ENCODE data around the gene RPS6KL1. TPM values are rescaled to one million over a fixed set of nuclear protein-coding genes. Genes with fewer than 3 reads are reported as not detected.

Gene RPS6KL1
- 2.0 TPM for total RNA-seq
- long read RNA-seq, partial matches to known transcripts, result 8 of 10 reads
- long read RNA-seq, other reads (novel, unspliced or antisense), result 2 of 10 reads

DNA sequence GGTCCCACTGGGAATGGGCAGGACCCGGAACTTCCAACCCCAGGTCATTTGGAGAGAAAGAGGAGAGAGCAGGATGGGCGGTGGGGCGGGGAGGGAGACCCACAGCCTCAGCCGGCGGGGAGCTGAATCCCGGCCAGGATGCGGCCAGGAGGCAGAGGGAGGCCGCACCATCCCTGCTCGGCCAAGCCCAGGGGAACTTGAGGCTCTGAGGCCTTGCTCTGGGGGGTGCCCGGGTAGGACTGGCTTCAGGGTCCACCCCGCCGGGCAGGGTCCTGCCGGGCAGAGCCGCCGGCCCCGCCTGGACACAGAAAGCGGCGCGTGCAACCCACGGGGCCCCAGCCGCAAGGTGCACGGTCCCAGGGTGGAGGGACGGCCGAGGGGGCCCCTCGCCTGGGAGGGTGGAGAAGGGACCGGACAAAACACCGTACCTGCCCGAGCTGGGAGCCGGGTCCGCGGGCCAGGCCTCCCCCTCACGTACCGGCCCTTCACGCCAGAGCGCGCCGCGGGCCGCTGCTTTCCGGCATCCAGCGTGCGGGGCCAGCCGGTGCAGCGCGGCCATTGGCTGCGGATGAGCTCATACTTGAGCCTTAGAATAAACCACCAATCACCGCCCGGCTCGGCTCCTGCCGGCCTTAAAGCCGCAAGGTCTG, at the start of gene RPS6KL1:
Gene RPS6KL1 (minus strand): TSS at position 509 of the 650 bp plus-strand sequence. CDS start 1,719 bp downstream, outside the sequence.
- ATAC-seq, result peak; percentile 95 to 98
- Histone ChIP-seq H3K36me3 (no peaks in the 10 kb centered on the region), H3K27ac (peak within 1 kb of the TSS; percentile 31), H3K9me3 (no peaks in the 10 kb centered on the region), H3K4me1 (peaks cover 22% of the 10 kb centered on the region), H3K27me3 (ENCODE audit: low read depth) (no peaks in the 10 kb centered on the region), H3K4me3 (peak within 1 kb of the TSS; percentile 68)
- DNase-seq, result peak; percentile 88
- TF ChIP-seq CTCF (IDR thresholded peaks at IDR 0.05), result no peak
- intact Hi-C loops (cut with DNase I), result no loop called here

GRCh38 chr14:74968811-74969210, 45.8 kb upstream of the RPS6KL1 start:
- intact Hi-C loops (cut with DNase I), result no loop called here
- Histone ChIP-seq H3K4me1 (peaks cover 8% of the 10 kb centered on the region), H3K4me3 (no peak overlapping the region), H3K27me3 (ENCODE audit: low read depth) (no peaks in the 10 kb centered on the region), H3K9me3 (no peaks in the 10 kb centered on the region), H3K27ac (no peak overlapping the region), H3K36me3 (no peaks in the 10 kb centered on the region)
- ATAC-seq, result no peak
- TF ChIP-seq CTCF (IDR thresholded peaks at IDR 0.05), result no peak
- no peak for DNase-seq

DNA sequence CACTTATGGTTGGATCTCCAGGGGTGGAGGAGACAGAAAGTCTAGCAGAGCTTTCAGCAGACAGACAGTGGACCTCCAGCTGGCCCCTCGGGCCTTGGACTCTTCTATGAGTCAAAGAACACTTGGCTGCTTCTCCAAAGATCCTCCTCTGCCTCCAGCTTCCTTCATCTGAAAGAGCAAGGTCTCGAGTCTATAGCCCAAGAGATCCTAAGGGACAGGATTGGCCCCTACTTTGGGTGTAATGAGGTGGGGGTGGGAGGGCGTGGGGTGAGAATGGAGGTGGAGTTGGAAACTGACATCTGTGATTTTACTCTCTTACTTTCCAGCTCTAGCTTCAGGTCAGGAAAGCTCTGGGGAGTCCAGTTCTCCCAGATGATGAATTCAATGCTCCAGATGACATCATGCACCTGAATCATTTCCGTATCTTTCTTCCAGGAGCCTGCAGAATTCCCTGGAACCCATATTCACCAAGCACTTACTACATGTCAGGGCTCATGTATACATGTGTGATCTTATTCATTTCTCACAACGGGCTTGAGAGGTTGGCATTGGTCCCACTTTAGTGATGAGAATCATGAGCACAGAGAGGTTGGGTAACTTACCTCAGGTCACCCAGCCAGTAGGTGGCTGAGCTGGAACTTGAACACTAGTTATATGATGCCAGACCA, 42.6 kb upstream of the RPS6KL1 start:
- ATAC-seq, result no peak
- Histone ChIP-seq H3K9me3 (no peaks in the 10 kb centered on the region), H3K4me3 (no peak overlapping the region), H3K36me3 (no peaks in the 10 kb centered on the region), H3K27me3 (ENCODE audit: low read depth) (no peaks in the 10 kb centered on the region), H3K4me1 (peaks cover 9% of the 10 kb centered on the region), H3K27ac (no peak overlapping the region)
- no peak for TF ChIP-seq CTCF (IDR thresholded peaks at IDR 0.05)
- intact Hi-C loops (cut with DNase I), result no loop called here
- DNase-seq, result no peak

DNA sequence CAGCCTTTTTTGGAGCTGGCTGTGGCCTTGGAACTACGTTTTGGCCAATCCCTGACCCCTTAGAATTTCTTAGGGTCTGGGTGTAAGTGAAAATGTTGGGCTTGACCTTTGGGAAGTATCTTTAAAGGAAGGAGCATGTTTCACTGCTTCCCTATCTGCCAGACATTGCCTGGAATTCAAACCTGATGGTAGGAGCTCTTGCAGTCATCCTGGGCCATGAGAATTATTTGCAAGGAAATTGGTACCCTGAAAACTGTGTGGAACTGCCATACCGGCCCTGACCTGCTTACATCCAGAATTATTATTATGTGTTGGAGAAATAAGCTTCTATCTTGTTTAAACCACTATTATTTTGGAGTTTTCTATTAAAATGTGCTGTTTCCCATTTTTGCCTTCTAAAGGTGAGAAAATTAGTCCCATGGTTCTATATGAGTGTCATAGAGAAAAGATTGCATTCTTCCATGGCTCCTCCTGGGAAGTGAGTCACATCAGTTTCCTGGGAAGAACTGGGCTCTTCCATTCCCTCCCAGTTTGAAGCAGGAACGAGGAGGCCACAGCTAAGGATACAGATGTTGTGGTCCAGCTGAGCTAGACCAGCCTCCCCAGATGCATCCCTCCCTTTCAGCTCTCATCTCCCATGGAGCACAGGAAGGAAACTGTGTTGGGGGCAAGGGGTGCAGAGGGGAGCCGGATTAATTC, 41.9 kb upstream of the RPS6KL1 start:
- Histone ChIP-seq H3K9me3 (no peaks in the 10 kb centered on the region), H3K4me1 (peaks cover 9% of the 10 kb centered on the region), H3K27ac (no peak overlapping the region), H3K27me3 (ENCODE audit: low read depth) (no peaks in the 10 kb centered on the region), H3K36me3 (no peaks in the 10 kb centered on the region), H3K4me3 (no peak overlapping the region)
- intact Hi-C loops (cut with DNase I), result no loop called here
- ATAC-seq (no peak), DNase-seq (no peak)
- no peak for TF ChIP-seq CTCF (IDR thresholded peaks at IDR 0.05)

DNA sequence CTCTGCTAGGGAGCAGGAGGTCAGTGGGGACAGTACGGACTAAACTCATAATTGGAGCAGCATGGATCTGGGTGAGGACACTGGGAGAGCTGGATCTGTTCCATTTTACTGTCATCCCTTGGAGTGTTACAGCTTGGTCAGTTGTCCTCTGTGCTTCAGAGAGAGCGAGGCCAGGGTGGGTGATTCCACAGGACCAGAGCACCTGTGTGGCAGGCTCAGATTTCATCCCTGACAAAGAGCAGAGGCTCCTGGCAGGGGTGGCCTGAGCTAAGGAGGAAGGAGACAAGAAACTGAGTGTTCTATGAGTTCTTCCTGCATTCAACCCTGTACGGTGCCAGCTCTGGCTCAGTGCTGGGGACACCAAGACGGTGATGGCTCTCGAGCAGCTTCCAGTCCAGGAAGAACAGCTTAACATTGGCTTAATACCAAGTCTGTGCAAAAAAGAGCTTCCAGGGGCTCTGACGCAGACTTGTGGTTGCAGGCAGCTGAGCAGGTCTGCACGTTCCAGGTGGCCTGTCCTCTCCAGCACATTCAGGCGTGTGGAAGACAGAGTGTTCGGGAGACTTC, 40.7 kb upstream of the RPS6KL1 start:
- no peaks in the 10 kb centered on the region for H3K9me3 ChIP-seq
- TF ChIP-seq CTCF (IDR thresholded peaks at IDR 0.05), result no peak
- no peaks in the 10 kb centered on the region for H3K36me3 ChIP-seq
- H3K4me1 ChIP-seq, result peaks cover 9% of the 10 kb centered on the region
- DNase-seq, result no peak
- no peak overlapping the region for H3K27ac ChIP-seq
- no peaks in the 10 kb centered on the region for H3K27me3 ChIP-seq (ENCODE audit: low read depth)
- H3K4me3 ChIP-seq, result no peak overlapping the region
- ATAC-seq, result peak in 1 of 2 donors; percentile 18
- intact Hi-C loops (cut with DNase I), result no loop called here
